SK-N-SH (cell line): ENCODE data around the gene TRIM47.

Source experiments
- CTCF ChIP-seq: fragments of 200-600 bp; sonication (generic); IDR thresholded peaks from 2 replicates; pipeline ENCODE4 v1.6.1; 2017; ENCODE audit warnings: antibody characterized with exemption, mild to moderate bottlenecking, moderate library complexity
- EZH2phosphoT487 ChIP-seq: fragments of 200-600 bp; sonication (generic); IDR thresholded peaks from 2 replicates; pipeline ENCODE4 v1.6.1; 2017; ENCODE audit warnings: low read depth, mixed run types, mild to moderate bottlenecking, antibody characterized with exemption, moderate library complexity, borderline replicate concordance
- FOXM1 ChIP-seq: IDR thresholded peaks from 2 replicates; pipeline ENCODE4 v1.4.0; 2012; ENCODE audit warnings: low read depth, mild to moderate bottlenecking
- GABPA ChIP-seq: IDR thresholded peaks from 2 replicates; pipeline ENCODE4 v1.4.0; 2012; ENCODE audit warnings: low read depth, mild to moderate bottlenecking
- MEF2A ChIP-seq: IDR thresholded peaks from 2 replicates; pipeline ENCODE4 v1.4.0; 2012; ENCODE audit warnings: low read depth, borderline replicate concordance
- MXI1 ChIP-seq: IDR thresholded peaks from 2 replicates; pipeline ENCODE4 v1.6.1; 2012; ENCODE audit warnings: mild to moderate bottlenecking, low read depth, low read length, improper control_type of control experiment
- POLR2AphosphoS5 ChIP-seq: IDR thresholded peaks from 2 replicates; pipeline ENCODE4 v1.6.1; 2012; ENCODE audit warnings: low read depth, low read length
- RCOR1 ChIP-seq: fragments of 150-350 bp; IDR thresholded peaks from 2 replicates; pipeline ENCODE4 v1.6.1; 2017; ENCODE audit warnings: antibody characterized with exemption, low read length
- REST ChIP-seq: IDR thresholded peaks from 2 replicates; pipeline ENCODE4 v1.6.1; 2012; ENCODE audit warnings: mild to moderate bottlenecking, low read depth, low read length, moderate library complexity
- TF ChIP-seq, protein P1 (sequence below): fragments of 150-350 bp; IDR thresholded peaks from 2 replicates; pipeline ENCODE4 v1.6.1; 2017; ENCODE audit warnings: antibody characterized with exemption, low read length, low read depth, borderline replicate concordance
- TF ChIP-seq, protein P2 (sequence below): IDR thresholded peaks from 2 replicates; pipeline ENCODE4; 2012

DNA sequence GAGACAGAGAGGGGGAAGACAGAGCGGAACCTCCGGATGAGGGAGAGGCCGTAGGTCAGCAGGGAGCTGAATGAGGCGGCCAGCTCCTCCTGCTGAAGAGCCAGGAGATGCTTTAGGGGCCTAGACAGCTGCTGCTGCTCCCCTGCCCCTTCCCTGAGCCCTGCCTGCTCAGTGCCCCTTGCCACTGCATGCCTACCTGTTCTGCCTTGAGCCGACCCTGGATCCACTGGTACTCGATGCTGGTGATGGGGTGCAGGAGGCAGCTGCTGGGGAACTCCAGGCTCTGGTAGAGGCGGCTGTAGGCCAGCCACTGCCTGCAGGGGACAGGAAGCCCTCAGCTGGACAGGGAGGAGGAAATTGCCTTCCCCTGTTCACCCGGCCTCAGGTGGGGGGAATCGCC, 41.8 kb downstream of the TRIM47 start:
- TF ChIP-seq CTCF (no peak), GABPA (no peak), MXI1 (no peak), RCOR1 (no peak), MEF2A (no peak), EZH2phosphoT487 (no peak), REST (no peak), FOXM1 (no peak), POLR2AphosphoS5 (no peak)
- TF ChIP-seq, protein P1, sequence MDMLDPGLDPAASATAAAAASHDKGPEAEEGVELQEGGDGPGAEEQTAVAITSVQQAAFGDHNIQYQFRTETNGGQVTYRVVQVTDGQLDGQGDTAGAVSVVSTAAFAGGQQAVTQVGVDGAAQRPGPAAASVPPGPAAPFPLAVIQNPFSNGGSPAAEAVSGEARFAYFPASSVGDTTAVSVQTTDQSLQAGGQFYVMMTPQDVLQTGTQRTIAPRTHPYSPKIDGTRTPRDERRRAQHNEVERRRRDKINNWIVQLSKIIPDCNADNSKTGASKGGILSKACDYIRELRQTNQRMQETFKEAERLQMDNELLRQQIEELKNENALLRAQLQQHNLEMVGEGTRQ = no peak
- TF ChIP-seq, protein P2, sequence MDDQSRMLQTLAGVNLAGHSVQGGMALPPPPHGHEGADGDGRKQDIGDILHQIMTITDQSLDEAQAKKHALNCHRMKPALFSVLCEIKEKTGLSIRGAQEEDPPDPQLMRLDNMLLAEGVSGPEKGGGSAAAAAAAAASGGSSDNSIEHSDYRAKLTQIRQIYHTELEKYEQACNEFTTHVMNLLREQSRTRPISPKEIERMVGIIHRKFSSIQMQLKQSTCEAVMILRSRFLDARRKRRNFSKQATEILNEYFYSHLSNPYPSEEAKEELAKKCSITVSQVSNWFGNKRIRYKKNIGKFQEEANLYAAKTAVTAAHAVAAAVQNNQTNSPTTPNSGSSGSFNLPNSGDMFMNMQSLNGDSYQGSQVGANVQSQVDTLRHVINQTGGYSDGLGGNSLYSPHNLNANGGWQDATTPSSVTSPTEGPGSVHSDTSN = no peak
